Endothelial cell of umbilical vein (primary cell): ENCODE results near the gene SELENOM. TPM values are rescaled to one million over a fixed set of nuclear protein-coding genes. Genes with fewer than 3 reads are reported as not detected.

Source experiments
- BruUV-seq: library from RNA; stranded (reverse); fragments of 400-500 nt; replicated peaks from 2 replicates; lab custom pipeline; 2021; lab: Mats Ljungman, UMichigan
- CTCF ChIA-PET: fragments of 300-600, 350-600 bp; sonication (Branson Sonifier 250); formaldehyde crosslinking; loops from one replicate; lab custom pipeline; 2021; ENCODE audit warnings: antibody characterized with exemption, inconsistent platforms; lab: Charles Lee
- POLR2A ChIA-PET: fragments of 300-600, 350-600 bp; sonication (Branson Sonifier 250); formaldehyde crosslinking; loops from one replicate; lab custom pipeline; 2021; ENCODE audit warnings: antibody characterized with exemption, inconsistent platforms; lab: Charles Lee
- DNase-seq: peaks from one replicate; pipeline ENCODE4 v3.0.0-alpha.2; 2011; ENCODE audit warnings: low read depth, low spot score
- FAIRE-seq: peaks from 2 replicates; lab custom pipeline; 2011; peaks lifted over from hg19 to GRCh38; lab: Jason Lieb, UNC
- H2AFZ ChIP-seq: 2 replicates; pipeline ENCODE4 v1.6.0; 2012; ENCODE audit warnings: low read depth, low read length, control low read depth, inconsistent platforms
- H3K27ac ChIP-seq: 2 replicates; pipeline ENCODE4 v1.5.1; 2011; ENCODE audit warnings: low read depth, mild to moderate bottlenecking, control low read depth, low read length, moderate library complexity; ENCODE audit not compliant: insufficient read depth
- H3K27me3 ChIP-seq, 2 experiments: 2 replicates each; pipeline versions ENCODE4 v1.6.0 to v1.6.1; 2011; ENCODE audit warnings: low read length in 2 of 2, mixed read lengths in 1 of 2; ENCODE audit not compliant: control insufficient read depth in 2 of 2, insufficient read depth in 2 of 2
- H3K36me3 ChIP-seq, 2 experiments: 2 replicates in 1 of 2; 3 replicates in 1 of 2; pipeline ENCODE4 v1.5.1; 2011; ENCODE audit warnings: low read length in 2 of 2, mild to moderate bottlenecking in 1 of 2, moderate library complexity in 1 of 2; ENCODE audit not compliant: control insufficient read depth in 2 of 2, insufficient read depth in 2 of 2; ENCODE audit errors: extremely low read depth in 1 of 2
- H3K4me1 ChIP-seq: 3 replicates; pipeline ENCODE4 v1.5.1; 2011; ENCODE audit warnings: mild to moderate bottlenecking, low read length; ENCODE audit not compliant: control insufficient read depth, insufficient read depth; ENCODE audit errors: extremely low read depth
- H3K4me2 ChIP-seq: 2 replicates; pipeline ENCODE4 v1.6.1; 2011; ENCODE audit warnings: low read length, control low read depth, mixed read lengths; ENCODE audit not compliant: insufficient read depth
- H3K4me3 ChIP-seq, 3 experiments: fragments of 200-600 bp in 1 of 3; sonication (generic), shearing (Covaris generic) in 1 of 3; replicated peaks in 1 of 3; 2 replicates each; pipeline ENCODE4 v1.5.1; 2011 to 2016; ENCODE audit warnings: control low read depth in 3 of 3, low read length in 3 of 3, mild to moderate bottlenecking in 2 of 3, inconsistent platforms in 1 of 3, low read depth in 1 of 3, moderate library complexity in 1 of 3; ENCODE audit not compliant: insufficient read depth in 1 of 3
- H3K79me2 ChIP-seq: 2 replicates; pipeline ENCODE4 v1.6.0; 2012; ENCODE audit warnings: low read length, inconsistent platforms; ENCODE audit not compliant: control insufficient read depth, insufficient read depth
- H3K9ac ChIP-seq: replicated peaks from 2 replicates; pipeline ENCODE3; 2011; ENCODE audit warnings: low read length, control low read depth; ENCODE audit not compliant: insufficient read depth; ENCODE audit errors: extremely low read depth
- H3K9me1 ChIP-seq: replicated peaks from 3 replicates; pipeline ENCODE4 v1.6.0; 2011; ENCODE audit warnings: mild to moderate bottlenecking, low read length; ENCODE audit not compliant: control insufficient read depth, insufficient read depth; ENCODE audit errors: extremely low read depth
- H3K9me3 ChIP-seq: replicated peaks from 2 replicates; pipeline ENCODE4 v1.5.1; 2012; ENCODE audit warnings: low read length, inconsistent platforms; ENCODE audit not compliant: control insufficient read depth, insufficient read depth
- H4K20me1 ChIP-seq: replicated peaks from 2 replicates; pipeline ENCODE3; 2011; ENCODE audit warnings: mild to moderate bottlenecking, low read length; ENCODE audit not compliant: control insufficient read depth, insufficient read depth; ENCODE audit errors: extremely low read depth
- CTCF ChIP-seq, 2 donors: IDR thresholded peaks; 1 replicate in 1 of 2; 2 replicates in 1 of 2; pipeline ENCODE4 v1.5.1; 2011; ENCODE audit warnings: low read length in 2 of 2, mild to moderate bottlenecking in 2 of 2, moderate library complexity in 2 of 2, control low read depth in 1 of 2, inconsistent platforms in 1 of 2, low read depth in 1 of 2; ENCODE audit not compliant: insufficient read depth in 1 of 2; ENCODE audit errors: extremely low read depth in 1 of 2
- EZH2 ChIP-seq: IDR thresholded peaks from 2 replicates; pipeline ENCODE4 v1.6.1; 2012; ENCODE audit warnings: borderline replicate concordance, low read depth, mild to moderate bottlenecking, moderate library complexity, low read length, inconsistent platforms; ENCODE audit not compliant: severe bottlenecking
- FOS ChIP-seq: IDR thresholded peaks from 2 replicates; pipeline ENCODE4 v1.6.1; 2011; ENCODE audit warnings: mild to moderate bottlenecking, low read length, moderate library complexity, borderline replicate concordance; ENCODE audit not compliant: insufficient read depth
- GATA2 ChIP-seq: IDR thresholded peaks from 2 replicates; pipeline ENCODE4 v1.7.0; 2011; ENCODE audit warnings: low read depth, mild to moderate bottlenecking, moderate library complexity, mixed read lengths, low read length; ENCODE audit not compliant: insufficient read length, insufficient read depth
- JUN ChIP-seq: IDR thresholded peaks from 2 replicates; pipeline ENCODE4 v1.6.1; 2011; ENCODE audit warnings: borderline replicate concordance, low read depth; ENCODE audit not compliant: insufficient read length, insufficient read depth
- MAX ChIP-seq: IDR thresholded peaks from 2 replicates; pipeline ENCODE4 v1.6.1; 2011; ENCODE audit not compliant: insufficient read depth, insufficient read length
- MYC ChIP-seq: IDR thresholded peaks from one replicate; pipeline ENCODE4 v1.6.1; 2011; ENCODE audit warnings: mild to moderate bottlenecking, low read depth, low read length
- POLR2A ChIP-seq: IDR thresholded peaks from 2 replicates; pipeline ENCODE4 v1.6.1; 2012; ENCODE audit warnings: low read depth, mild to moderate bottlenecking, control low read depth, low read length
- POLR2AphosphoS5 ChIP-seq: IDR thresholded peaks from 2 replicates; pipeline ENCODE4 v1.6.1; 2012; ENCODE audit warnings: low read depth, mild to moderate bottlenecking, control low read depth, low read length, moderate library complexity; ENCODE audit not compliant: insufficient read depth
- dilution Hi-C: fragments of 300-500 bp; cut with MboI; formaldehyde crosslinking; loops from one replicate; pipeline ENCODE4 v1.15.0; 2019; ENCODE audit warnings: low sequenced_read_pairs; ENCODE audit not compliant: extremely low pct_ligation_motif_present
- intact Hi-C: fragments of 100-400 bp; cut with micrococcal nuclease; formaldehyde crosslinking; loops from one replicate; pipeline ENCODE4 v1.10.0; 2022
- polyA plus RNA-seq, 4 experiments: library from polyadenylated mRNA; depleted of rRNA in 3 of 4; stranded (reverse) in 3 of 4; unstranded in 1 of 4; fragments of >200 nt; gene quantifications; 2 replicates each; pipeline versions ENCODE4 v1.2.1 to v1.2.3, GENCODE V29; 2011 to 2012; ENCODE audit warnings: missing spikeins in 1 of 4
- total RNA-seq: library from RNA; stranded (reverse); gene quantifications from 2 replicates; pipeline ENCODE4 v1.2.3, GENCODE V29; 2021

The SELENOM gene
- total and polyA plus RNA-seq, 2 donors (not counting 3 experiments of a cell fraction or from before 2014, with no cell fraction given) = 29.6 to 87.1 TPM

- no TSS peak for BruUV-seq
- FAIRE-seq = no peak
- no peaks in the 10 kb centered on the region for H3K4me1 ChIP-seq
- H3K4me3 ChIP-seq = no peak overlapping the region
- DNase-seq = no peak
- POLR2A ChIA-PET = no interaction called here
- dilution Hi-C loops = no loop called here
- intact Hi-C loops = no loop called here
- no peak overlapping the region for H3K9ac ChIP-seq
- TF ChIP-seq MAX = no peak
- TF ChIP-seq POLR2A = no peak
- TF ChIP-seq EZH2 = no peak
- TF ChIP-seq JUN = no peak
- H2AFZ ChIP-seq = no peak overlapping the region
- H3K27ac ChIP-seq = no peak overlapping the region
- peaks cover 2% of the 10 kb centered on the region for H3K79me2 ChIP-seq
- CTCF ChIA-PET = interaction anchor here (2.1 to 4.4 kb wide), 2 partner anchors 12 to 54 kb away, joined by 6 to 29 read pairs; no protein-coding TSS in a partner anchor
- H4K20me1 ChIP-seq = no peaks in the 10 kb centered on the region
- no peaks in the 10 kb centered on the region for H3K27me3 ChIP-seq
- no peaks in the 10 kb centered on the region for H3K9me1 ChIP-seq
- H3K36me3 ChIP-seq = peaks cover 25 to 79% of the 10 kb centered on the region in 2 experiments
- no peaks in the 10 kb centered on the region for H3K9me3 ChIP-seq
- H3K4me2 ChIP-seq = no peak overlapping the region
These were observed 10.6 kb downstream of the SELENOM start for GRCh38 chr22:31096657-31097279.

GRCh38 chr22:31095637-31096249 is 11.6 kb downstream of the SELENOM start:
- intact Hi-C loops (no loop called here), dilution Hi-C loops (no loop called here)
- Histone ChIP-seq H2AFZ (no peak overlapping the region), H3K36me3 (peaks cover 33 to 80% of the 10 kb centered on the region in 2 experiments), H3K79me2 (peaks cover 2% of the 10 kb centered on the region), H3K27me3 (no peaks in the 10 kb centered on the region), H4K20me1 (no peaks in the 10 kb centered on the region), H3K4me1 (no peaks in the 10 kb centered on the region), H3K9ac (no peak overlapping the region), H3K4me2 (no peak overlapping the region), H3K27ac (no peak overlapping the region), H3K4me3 (no peak overlapping the region), H3K9me1 (no peaks in the 10 kb centered on the region), H3K9me3 (no peaks in the 10 kb centered on the region)
- FAIRE-seq (no peak), DNase-seq (no peak)
- TF ChIP-seq POLR2A = peak; percentile 16
- TF ChIP-seq POLR2AphosphoS5 = no peak
- TF ChIP-seq CTCF (IDR thresholded peaks at IDR 0.05; ENCODE audit: extremely low read depth in 1 of 2, insufficient read depth in 1 of 2, low read depth in 1 of 2, low read length in 2 of 2) = no peak
- TF ChIP-seq EZH2 = no peak
- no peak for TF ChIP-seq FOS
- no peak for TF ChIP-seq MAX
- TF ChIP-seq MYC = no peak
- TF ChIP-seq JUN = no peak
- TF ChIP-seq GATA2 = no peak
- POLR2A ChIA-PET = no interaction called here
- no TSS peak for BruUV-seq
- CTCF ChIA-PET = interaction anchor here (0.6 to 4.4 kb wide), 8 partner anchors 10 to 177 kb away, joined by 3 to 29 read pairs (median 6); partner anchors contain the start of gene SELENOM
